ENCODE results near the gene CATSPERE. TPM values are rescaled to one million over a fixed set of nuclear protein-coding genes. Genes with fewer than 3 reads are reported as not detected.
"Not testable (repeated sequence)": the region's sequence is repeated elsewhere in the genome, so short reads cannot be mapped to it uniquely, and the experiment has no call there.

The CATSPERE gene
- total RNA-seq, 2 experiments from 2014 or later, result 0.20 to 0.58 TPM

- ChIA-PET POLR2A (no interaction called here), CTCF (no interaction called here)
- no peak for TF ChIP-seq CTCF (IDR thresholded peaks at IDR 0.05)
- intact Hi-C loops (cut with micrococcal nuclease), result no loop called here
- H3K4me1 Mint-ChIP-seq (ENCODE audit: low read depth), result no peaks in the 10 kb centered on the region
- H3K27ac Mint-ChIP-seq, result no peak overlapping the region
- no peak overlapping the region for H3K4me3 Mint-ChIP-seq
- peaks cover 19% of the 10 kb centered on the region for H3K9me3 Mint-ChIP-seq
- no peaks in the 10 kb centered on the region for H3K36me3 Mint-ChIP-seq (ENCODE audit: low read depth)
- H3K27me3 Mint-ChIP-seq, result no peaks in the 10 kb centered on the region
- no peak for DNase-seq
- no peak for ATAC-seq
Measured at GRCh38 chr1:244548558-244549115, 87.6 kb downstream of the CATSPERE start.

DNA sequence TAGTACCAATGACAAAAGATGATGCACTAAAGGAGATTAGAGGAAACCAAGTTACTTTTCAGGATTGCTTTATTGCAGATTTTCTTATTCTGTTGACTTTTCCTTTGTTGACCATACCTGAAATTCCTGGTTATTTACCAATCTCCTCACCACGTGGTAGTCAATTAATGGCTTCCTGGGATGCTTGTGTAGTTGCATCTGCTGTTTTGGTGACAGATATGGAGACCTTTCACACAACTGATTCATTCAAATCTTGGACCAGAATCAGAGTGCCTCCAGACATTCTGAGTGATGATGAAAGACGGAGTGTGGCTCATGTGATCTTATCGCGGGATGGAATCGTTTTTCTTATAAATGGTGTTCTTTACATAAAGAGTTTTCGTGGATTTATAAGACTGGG, 91.3 kb downstream of the CATSPERE start:
- no peaks in the 10 kb centered on the region for H3K4me1 Mint-ChIP-seq (ENCODE audit: low read depth)
- DNase-seq (no peak), ATAC-seq (no peak)
- ChIA-PET CTCF (no interaction called here), POLR2A (no interaction called here)
- H3K27ac Mint-ChIP-seq, result no peak overlapping the region
- H3K9me3 Mint-ChIP-seq, result peaks cover 11% of the 10 kb centered on the region
- H3K4me3 Mint-ChIP-seq, result no peak overlapping the region
- H3K36me3 Mint-ChIP-seq (ENCODE audit: low read depth), result no peaks in the 10 kb centered on the region
- TF ChIP-seq CTCF (IDR thresholded peaks at IDR 0.05), result no peak
- intact Hi-C loops (cut with micrococcal nuclease), result no loop called here
- H3K27me3 Mint-ChIP-seq, result no peaks in the 10 kb centered on the region

DNA sequence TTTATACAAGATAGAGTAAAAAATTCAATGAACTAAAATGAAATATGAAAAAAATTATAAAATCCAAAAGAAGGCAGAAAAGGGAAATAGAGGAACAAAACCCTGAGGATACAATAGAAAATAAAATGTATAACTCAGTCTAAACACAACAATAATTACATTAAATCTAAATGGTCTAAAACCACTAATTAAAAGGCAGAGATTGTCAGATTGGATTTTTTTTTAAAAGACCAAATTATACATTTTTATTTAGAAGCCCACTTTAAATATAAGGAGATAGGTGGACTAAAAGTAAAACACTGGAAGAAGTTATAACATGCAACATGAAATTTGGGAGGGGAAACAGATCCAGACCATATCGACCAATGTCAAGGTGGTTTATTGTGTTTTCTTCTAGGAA, 95.2 kb downstream of the CATSPERE start:
- POLR2A ChIA-PET, result interaction anchor here (0.6 kb wide), 1 partner anchor 585 kb away, joined by 3 read pairs; no protein-coding TSS in a partner anchor
- Mint-ChIP-seq H3K4me1 (ENCODE audit: low read depth) (no peaks in the 10 kb centered on the region), H3K4me3 (no peak overlapping the region)

GRCh38 chr1:244557565-244557964, 96.5 kb downstream of the CATSPERE start:
- no peak overlapping the region for H3K27ac Mint-ChIP-seq
- H3K36me3 Mint-ChIP-seq (ENCODE audit: low read depth), result no peaks in the 10 kb centered on the region
- CTCF ChIA-PET, result no interaction called here
- no peaks in the 10 kb centered on the region for H3K27me3 Mint-ChIP-seq
- H3K4me3 Mint-ChIP-seq, result no peak overlapping the region
- POLR2A ChIA-PET, result no interaction called here
- ATAC-seq (no peak), DNase-seq (no peak)
- H3K9me3 Mint-ChIP-seq, result peaks cover 5% of the 10 kb centered on the region
- intact Hi-C loops (cut with micrococcal nuclease), result no loop called here
- no peaks in the 10 kb centered on the region for H3K4me1 Mint-ChIP-seq (ENCODE audit: low read depth)
- no peak for TF ChIP-seq CTCF (IDR thresholded peaks at IDR 0.05)

More for the DNA sequence above, 95.2 kb downstream of the CATSPERE start:
- Mint-ChIP-seq H3K27me3 (no peaks in the 10 kb centered on the region), H3K27ac (no peak overlapping the region), H3K9me3 (peaks cover 7% of the 10 kb centered on the region), H3K36me3 (ENCODE audit: low read depth) (no peaks in the 10 kb centered on the region)
- intact Hi-C loops (cut with micrococcal nuclease), result no loop called here
- CTCF ChIA-PET, result interaction anchor here (0.7 kb wide), 1 partner anchor 94 kb away, joined by 3 read pairs; no protein-coding TSS in a partner anchor
- no peak for DNase-seq
- ATAC-seq, result no peak
- TF ChIP-seq CTCF (IDR thresholded peaks at IDR 0.05), result no peak

GRCh38 chr1:244559561-244559960, 98.5 kb downstream of the CATSPERE start:
- no peak for TF ChIP-seq CTCF (IDR thresholded peaks at IDR 0.05)
- intact Hi-C loops (cut with micrococcal nuclease), result no loop called here
- H3K27me3 Mint-ChIP-seq, result no peaks in the 10 kb centered on the region
- no peak overlapping the region for H3K4me3 Mint-ChIP-seq
- ChIA-PET POLR2A (no interaction called here), CTCF (no interaction called here)
- H3K9me3 Mint-ChIP-seq, result peaks cover 14% of the 10 kb centered on the region
- no peaks in the 10 kb centered on the region for H3K4me1 Mint-ChIP-seq (ENCODE audit: low read depth)
- H3K36me3 Mint-ChIP-seq (ENCODE audit: low read depth), result peaks cover 4% of the 10 kb centered on the region
- no peak for DNase-seq
- ATAC-seq, result no peak
- H3K27ac Mint-ChIP-seq, result no peak overlapping the region

GRCh38 chr1:244562877-244563276, 101.8 kb downstream of the CATSPERE start:
- H3K27me3 Mint-ChIP-seq; H3K36me3 Mint-ChIP-seq (ENCODE audit: low read depth); H3K4me1 Mint-ChIP-seq (ENCODE audit: low read depth); POLR2A ChIA-PET; CTCF ChIA-PET; H3K4me3 Mint-ChIP-seq; intact Hi-C loops (cut with micrococcal nuclease); ATAC-seq; H3K27ac Mint-ChIP-seq; DNase-seq: not testable (repeated sequence)
- peaks cover 11% of the 10 kb centered on the region for H3K9me3 Mint-ChIP-seq

Data from activated CD8-positive, alpha-beta T cell treated with anti-CD3 and anti-CD28 coated beads for 36 hours (primary cell).